ENCODE data around the gene NUPR1. TPM values are rescaled to one million over a fixed set of nuclear protein-coding genes. Genes with fewer than 3 reads are reported as not detected.
"Not testable (repeated sequence)": the region's sequence is repeated elsewhere in the genome, so short reads cannot be mapped to it uniquely, and the experiment has no call there.

NUPR1 gene
- total RNA-seq, 1 donor from 2014 or later: not detected

- intact Hi-C loops (cut with micrococcal nuclease): no loop called here
These were observed 10.8 kb downstream of the NUPR1 start for GRCh38 chr16:28527985-28528384.

GRCh38 chr16:28527100-28527785, 11.5 kb downstream of the NUPR1 start:
- intact Hi-C loops (cut with micrococcal nuclease): not testable (repeated sequence)

- intact Hi-C loops (cut with micrococcal nuclease): no loop called here
These were observed 12.3 kb downstream of the NUPR1 start for GRCh38 chr16:28526201-28527099.

- intact Hi-C loops (cut with micrococcal nuclease): no loop called here
These were observed 14.0 kb downstream of the NUPR1 start for GRCh38 chr16:28524681-28525171.

- intact Hi-C loops (cut with micrococcal nuclease): no loop called here
These were observed 16.0 kb downstream of the NUPR1 start for GRCh38 chr16:28522792-28523191.

- intact Hi-C loops (cut with micrococcal nuclease): no loop called here
These were observed 17.3 kb downstream of the NUPR1 start for GRCh38 chr16:28521436-28521835.

- intact Hi-C loops (cut with micrococcal nuclease): no loop called here
These were observed 18.1 kb downstream of the NUPR1 start for GRCh38 chr16:28520672-28521071.

GRCh38 chr16:28514246-28514645, 24.5 kb downstream of the NUPR1 start:
- intact Hi-C loops (cut with micrococcal nuclease): no loop called here

GRCh38 chr16:28513484-28514181, 25.1 kb downstream of the NUPR1 start:
- intact Hi-C loops (cut with micrococcal nuclease): no loop called here

- intact Hi-C loops (cut with micrococcal nuclease): no loop called here
These were observed 26.7 kb downstream of the NUPR1 start for GRCh38 chr16:28511801-28512789.

- intact Hi-C loops (cut with micrococcal nuclease): no loop called here
These were observed 27.7 kb downstream of the NUPR1 start for GRCh38 chr16:28511031-28511430.

- intact Hi-C loops (cut with micrococcal nuclease): no loop called here
These were observed 33.2 kb downstream of the NUPR1 start for GRCh38 chr16:28505489-28506137.

GRCh38 chr16:28504707-28505404, 33.9 kb downstream of the NUPR1 start:
- intact Hi-C loops (cut with micrococcal nuclease): no loop called here

GRCh38 chr16:28503470-28504259, 35.1 kb downstream of the NUPR1 start:
- intact Hi-C loops (cut with micrococcal nuclease): no loop called here

GRCh38 chr16:28502290-28502689, 36.5 kb downstream of the NUPR1 start:
- intact Hi-C loops (cut with micrococcal nuclease): no loop called here

GRCh38 chr16:28501258-28502232, 37.2 kb downstream of the NUPR1 start:
- intact Hi-C loops (cut with micrococcal nuclease): no loop called here

GRCh38 chr16:28500476-28501180, 38.1 kb downstream of the NUPR1 start:
- intact Hi-C loops (cut with micrococcal nuclease): not testable (repeated sequence)

Data from T-helper 2 cell treated with Interferon-gamma antibody and Interleukin-4, amounts not matched to agents 100 ng/mL and 5 ng/mL, for 36 hours (primary cell).